Ishikawa (cell line): Measurements from ENCODE around the gene ZSWIM6.

Experiments
- CEBPB ChIP-seq: IDR thresholded peaks from 2 replicates; pipeline ENCODE4 v1.6.1; 2012
- CREB1 ChIP-seq: IDR thresholded peaks from 2 replicates; pipeline ENCODE4 v1.6.1; 2012; ENCODE audit warnings: low read depth
- EGR1 ChIP-seq: IDR thresholded peaks from 2 replicates; pipeline ENCODE4 v1.6.1; 2012
- EP300 ChIP-seq: IDR thresholded peaks from 2 replicates; pipeline ENCODE4 v1.6.1; 2012; ENCODE audit warnings: borderline replicate concordance
- FOXM1 ChIP-seq: IDR thresholded peaks from 2 replicates; pipeline ENCODE4 v1.6.1; 2012; ENCODE audit warnings: low read depth, borderline replicate concordance
- MAX ChIP-seq: IDR thresholded peaks from 2 replicates; pipeline ENCODE4 v1.6.1; 2012
- NFIC ChIP-seq: IDR thresholded peaks from 2 replicates; pipeline ENCODE4 v1.6.1; 2012
- RAD21 ChIP-seq: IDR thresholded peaks from 2 replicates; pipeline ENCODE4 v1.6.1; 2012; ENCODE audit warnings: low read depth
- REST ChIP-seq: IDR thresholded peaks from 2 replicates; pipeline ENCODE4 v1.6.1; 2012; ENCODE audit warnings: low read depth, mild to moderate bottlenecking
- TAF1 ChIP-seq: IDR thresholded peaks from 2 replicates; pipeline ENCODE4 v1.6.1; 2012; ENCODE audit warnings: low read depth, mild to moderate bottlenecking
- TCF12 ChIP-seq: IDR thresholded peaks from 2 replicates; pipeline ENCODE4 v1.6.1; 2012; ENCODE audit warnings: low read depth
- TEAD4 ChIP-seq: IDR thresholded peaks from 2 replicates; pipeline ENCODE4 v1.6.1; 2012
- USF1 ChIP-seq: IDR thresholded peaks from 2 replicates; pipeline ENCODE4 v1.6.1; 2012
- YY1 ChIP-seq: IDR thresholded peaks from 2 replicates; pipeline ENCODE4 v1.6.1; 2012; ENCODE audit warnings: low read depth
- ZBTB7A ChIP-seq: IDR thresholded peaks from 2 replicates; pipeline ENCODE4 v1.6.1; 2012; ENCODE audit warnings: low read depth

ZSWIM6 gene

GRCh38 chr5:61330341-61330844, 1.7 kb upstream of the ZSWIM6 start:
- TF ChIP-seq EP300: no peak
- no peak for TF ChIP-seq YY1
- no peak for TF ChIP-seq RAD21
- no peak for TF ChIP-seq CEBPB
- no peak for TF ChIP-seq USF1
- TF ChIP-seq FOXM1: peak; percentile 76
- 0 out of 2 replicates have a peak, but pooled peaks have one; percentile 23 for TF ChIP-seq TAF1
- no peak; the same call in 1 of the 2 replicates for TF ChIP-seq NFIC

- TF ChIP-seq USF1 (no peak; the same call in 1 of the 2 replicates), NFIC (peak; percentile 29; the same call in 1 of the 2 replicates)
Measured at GRCh38 chr5:61330845-61331406, 1.1 kb upstream of the ZSWIM6 start.

GRCh38 chr5:61332358-61332749, 296 bp downstream of the ZSWIM6 start:
- TF ChIP-seq ZBTB7A (no peak), EP300 (no peak), NFIC (no peak), CEBPB (no peak), CREB1 (no peak), YY1 (no peak), FOXM1 (no peak), TEAD4 (no peak), REST (no peak), RAD21 (no peak), EGR1 (no peak)

- TF ChIP-seq YY1 (no peak), ZBTB7A (peak; percentile 84; the same call in 1 of the 2 replicates)
Measured at GRCh38 chr5:61332851-61333320, 828 bp downstream of the ZSWIM6 start.

GRCh38 chr5:61333321-61333953, 1.4 kb downstream of the ZSWIM6 start:
- TF ChIP-seq MAX (no peak), REST (no peak), TEAD4 (no peak), NFIC (no peak), TAF1 (no peak), EGR1 (no peak), RAD21 (no peak), YY1 (0 out of 2 replicates have a peak, but pooled peaks have one; percentile 22), USF1 (no peak), CEBPB (no peak), ZBTB7A (0 out of 2 replicates have a peak, but pooled peaks have one; percentile 11)

GRCh38 chr5:61333954-61334867, 2.2 kb downstream of the ZSWIM6 start:
- TF ChIP-seq MAX (no peak), EGR1 (no peak), CEBPB (no peak), CREB1 (no peak), NFIC (no peak), FOXM1 (no peak), TCF12 (no peak), USF1 (no peak), YY1 (no peak), REST (no peak), RAD21 (no peak), TAF1 (no peak)
